Measurements from ENCODE around the gene RASA2.
"Not testable (repeated sequence)": the region's sequence is repeated elsewhere in the genome, so short reads cannot be mapped to it uniquely, and the experiment has no call there.

Gene RASA2

DNA sequence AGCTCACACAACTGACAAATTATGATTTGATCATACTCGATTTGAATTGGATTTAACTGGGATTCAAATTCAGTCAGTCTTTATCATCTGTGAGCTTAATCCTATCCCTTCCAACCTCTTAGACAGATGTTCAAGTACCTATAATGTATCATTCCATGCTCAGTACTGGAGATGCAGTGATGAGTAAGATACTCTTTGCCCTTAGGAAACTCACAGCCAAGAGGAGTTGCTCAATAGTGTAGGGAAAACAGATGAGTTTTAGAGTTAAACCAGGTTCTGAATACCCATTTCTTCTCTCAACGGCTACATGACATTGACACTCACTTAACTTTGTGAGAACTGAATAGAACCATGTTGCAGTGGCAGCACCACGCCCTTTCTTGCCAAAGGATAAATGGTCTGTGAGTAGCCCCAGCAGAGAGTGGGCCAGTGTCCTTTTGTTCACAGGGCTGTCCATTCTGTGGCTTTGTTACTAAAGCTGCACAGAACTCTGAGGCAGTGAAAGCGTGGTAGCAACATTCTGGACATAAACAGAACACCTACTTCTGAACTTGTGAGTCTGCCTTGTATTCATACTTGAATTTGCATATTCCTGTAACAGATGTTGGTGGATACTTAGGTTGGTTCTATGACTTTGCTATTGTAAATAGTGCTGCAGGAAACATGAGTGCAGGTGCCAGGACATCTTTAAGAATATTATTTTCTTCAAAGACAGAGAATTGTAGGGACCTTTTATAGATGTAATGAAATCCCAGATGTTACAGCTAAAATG, 91.6 kb downstream of the RASA2 start:
- DNase-seq (ENCODE audit: low spot score) = no peak

DNA sequence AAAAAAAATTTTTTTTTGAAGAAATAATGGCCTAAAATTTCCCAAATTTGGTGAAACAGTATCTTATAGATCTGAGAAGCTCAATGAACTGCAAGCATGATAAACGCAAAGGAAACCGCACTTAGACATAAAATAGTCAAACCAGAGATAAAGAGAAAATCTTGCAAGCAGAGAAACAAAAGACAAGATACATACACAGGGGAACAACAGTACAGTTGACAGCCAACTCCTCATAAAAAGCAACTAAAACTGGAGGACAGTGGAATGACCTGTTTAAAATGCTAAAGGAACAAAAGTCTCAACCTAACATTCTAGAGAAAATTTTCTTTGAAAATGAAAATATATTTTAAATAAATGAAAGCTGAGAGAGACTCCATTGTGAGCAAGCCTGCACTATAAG, 107.5 kb downstream of the RASA2 start:
- no peak for DNase-seq (ENCODE audit: low spot score)

DNA sequence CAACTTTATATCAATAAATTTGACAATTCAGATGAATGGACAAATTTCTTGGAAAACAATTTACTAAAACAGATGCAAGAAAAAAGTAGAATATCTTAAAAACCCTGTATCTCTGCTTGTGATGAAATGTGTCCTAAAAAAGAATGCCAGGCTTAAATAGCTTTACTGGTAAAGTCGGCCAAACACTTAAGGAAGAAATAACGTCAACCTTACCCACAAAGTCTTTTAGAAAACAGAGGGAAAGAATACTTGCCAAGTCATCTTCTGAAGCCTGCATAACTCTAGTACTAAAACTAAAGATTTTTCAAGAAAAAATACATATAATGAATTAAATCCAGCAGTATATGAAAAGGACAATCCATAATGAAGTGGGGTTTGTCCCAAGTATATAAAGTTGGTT, 111.1 kb downstream of the RASA2 start:
- no peak for DNase-seq (ENCODE audit: low spot score)

DNA sequence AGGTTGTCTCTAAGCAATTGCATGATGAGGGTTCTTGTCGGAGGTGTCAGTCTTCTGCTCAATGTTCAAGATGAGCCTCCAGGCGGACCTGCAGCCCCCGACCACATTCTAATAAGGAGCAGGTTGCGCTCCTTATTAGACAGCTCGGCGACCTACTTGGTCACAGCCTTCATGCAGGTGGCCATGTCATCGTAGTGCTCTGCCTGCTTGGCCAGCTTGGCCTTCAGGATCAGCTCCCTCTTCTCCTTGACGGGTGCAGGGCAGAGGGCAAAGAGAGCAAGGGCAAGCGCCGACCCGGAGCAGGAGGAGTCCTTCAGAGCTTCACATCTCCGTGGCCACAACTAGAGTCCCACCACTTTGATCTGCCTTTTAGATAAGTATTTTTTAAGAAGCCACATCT, 113.5 kb downstream of the RASA2 start:
- DNase-seq (ENCODE audit: low spot score) = no peak

DNA sequence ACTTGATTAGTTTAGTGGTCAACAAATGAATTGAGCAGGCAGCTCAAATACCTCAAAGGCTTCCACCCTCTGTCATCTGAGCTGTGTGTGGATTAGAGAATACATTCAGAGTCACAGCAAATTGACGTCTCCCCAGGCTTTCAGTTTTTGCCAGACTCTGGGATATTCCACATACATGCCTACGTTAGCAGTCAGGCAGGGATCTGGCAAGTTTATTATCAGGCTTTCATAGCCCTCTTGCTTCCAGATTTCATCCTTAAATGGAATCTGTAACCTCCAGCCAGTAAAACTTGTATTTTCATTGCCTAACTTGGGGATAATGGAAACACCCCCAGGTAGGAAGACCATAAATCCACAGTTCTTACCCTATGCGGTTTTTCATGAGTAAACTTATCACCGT, 115.9 kb downstream of the RASA2 start:
- DNase-seq (ENCODE audit: low spot score) = no peak

DNA sequence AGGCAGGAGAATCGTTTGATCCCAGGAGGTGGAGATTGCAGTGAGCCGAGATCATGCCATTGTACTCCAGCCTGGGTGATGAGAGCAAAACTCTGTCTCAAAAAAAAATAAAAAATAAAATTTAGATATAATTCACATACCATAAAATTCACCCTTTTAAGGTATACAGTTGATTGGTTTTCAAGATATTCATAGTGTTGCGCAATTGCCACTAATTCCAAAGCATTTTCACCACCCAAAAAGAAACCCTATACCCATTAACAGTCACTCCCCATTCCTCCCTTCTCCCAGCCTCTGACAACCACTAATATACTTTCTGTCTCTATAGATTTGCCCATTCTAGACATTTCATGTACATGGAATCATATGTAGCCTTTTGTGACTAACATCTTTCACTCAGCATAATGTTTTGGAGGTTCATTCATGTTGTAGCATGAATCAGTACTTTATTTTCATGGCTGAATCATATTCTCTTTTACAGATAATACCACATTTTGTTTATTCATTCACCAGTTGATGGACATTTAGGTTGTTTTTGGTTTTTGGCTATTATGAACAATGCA, 116.7 kb downstream of the RASA2 start:
- DNase-seq (ENCODE audit: low spot score) = no peak

DNA sequence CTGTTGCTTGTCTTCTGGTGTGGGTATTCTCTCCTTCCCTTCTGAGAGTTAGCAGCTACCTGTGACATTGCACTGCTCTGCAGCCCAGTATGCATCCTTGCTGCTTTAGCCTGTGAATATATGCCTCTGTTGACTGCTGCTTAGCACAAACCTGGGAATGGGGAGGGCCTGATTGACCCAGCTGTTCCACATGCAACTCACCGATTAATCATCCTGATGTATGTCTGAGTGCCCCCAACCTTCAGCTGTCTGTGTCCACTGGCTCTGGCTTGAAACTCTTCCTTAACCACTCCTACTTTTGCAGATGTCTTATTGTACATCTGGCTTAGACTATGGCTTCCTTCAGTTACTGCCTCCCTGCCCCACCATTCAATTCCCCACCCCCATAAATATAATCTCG, 119.1 kb downstream of the RASA2 start:
- DNase-seq (ENCODE audit: low spot score) = no peak

DNA sequence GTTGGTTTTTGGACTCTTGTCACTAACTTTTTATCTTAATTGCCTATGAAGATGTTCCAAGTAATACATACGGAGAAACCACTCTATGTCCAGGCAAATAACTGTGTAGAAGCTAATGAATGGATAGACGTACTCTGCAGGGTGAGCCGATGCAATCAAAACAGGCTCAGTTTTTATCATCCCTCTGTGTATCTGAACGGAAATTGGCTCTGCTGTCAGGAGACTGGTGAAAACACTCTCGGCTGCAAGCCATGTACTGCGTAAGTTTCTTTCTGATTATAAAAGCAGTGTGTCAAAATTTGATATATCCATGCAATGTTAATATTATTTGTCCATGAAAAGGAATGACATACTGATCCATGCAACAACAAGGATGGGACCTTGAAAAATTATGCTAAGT, 121.6 kb downstream of the RASA2 start:
- DNase-seq (ENCODE audit: low spot score) = peak; percentile 7

DNA sequence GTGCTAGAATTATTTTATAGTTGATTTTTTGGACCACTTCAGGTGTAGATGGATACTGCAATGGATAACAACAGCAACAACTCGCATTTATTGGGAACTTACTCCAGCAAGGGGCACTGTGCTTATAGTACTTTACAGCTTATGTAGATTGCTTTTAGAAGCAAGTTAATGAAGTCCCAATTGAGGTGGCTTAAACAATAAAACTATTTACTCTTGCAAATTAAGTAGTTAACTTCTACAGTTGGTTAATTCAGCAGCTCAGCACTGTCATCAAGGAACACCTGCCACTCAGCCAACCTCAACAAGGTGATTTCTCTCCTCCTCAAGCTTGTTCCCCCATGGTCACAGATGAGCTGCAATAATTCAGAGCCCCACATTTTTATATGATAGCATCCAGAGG, 124.1 kb downstream of the RASA2 start:
- DNase-seq (ENCODE audit: low spot score) = no peak

DNA sequence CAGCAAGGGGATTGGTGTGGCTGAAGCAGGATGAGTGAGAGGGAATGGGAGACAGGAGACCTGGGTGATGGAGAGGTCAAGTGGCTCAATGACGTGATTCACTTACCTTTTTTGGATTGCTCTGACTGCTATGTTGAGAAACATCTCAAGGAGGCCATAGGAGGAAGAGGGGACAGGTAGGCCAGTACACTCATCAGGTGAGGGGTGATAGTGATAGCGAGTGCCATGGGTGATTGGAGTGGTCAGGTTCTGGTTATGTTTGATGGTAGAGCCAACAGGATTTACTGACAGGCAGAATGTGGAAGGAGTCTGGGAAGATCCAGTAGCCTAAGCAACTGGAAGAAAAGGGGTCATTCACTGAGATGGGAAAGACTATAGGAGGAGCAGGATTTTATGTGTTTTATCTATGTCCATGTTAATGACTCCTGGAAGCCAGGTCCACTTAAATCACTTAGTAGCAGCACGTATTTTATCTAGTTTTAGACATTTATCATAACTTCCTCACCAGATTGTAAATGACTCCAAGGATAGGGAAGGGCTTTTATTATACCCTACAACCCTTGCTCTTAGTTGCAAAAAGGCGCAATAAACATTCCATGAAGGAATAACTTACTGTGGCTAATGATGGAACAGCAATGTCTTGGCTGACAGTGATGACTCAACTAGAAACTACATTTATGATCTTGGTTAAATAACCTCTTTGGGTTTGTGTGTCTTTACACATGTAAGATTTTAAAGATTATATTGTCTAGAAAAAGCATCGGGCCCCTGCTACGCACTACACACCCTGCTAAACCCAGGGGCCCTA, 131.5 kb downstream of the RASA2 start:
- DNase-seq (ENCODE audit: low spot score) = no peak

DNA sequence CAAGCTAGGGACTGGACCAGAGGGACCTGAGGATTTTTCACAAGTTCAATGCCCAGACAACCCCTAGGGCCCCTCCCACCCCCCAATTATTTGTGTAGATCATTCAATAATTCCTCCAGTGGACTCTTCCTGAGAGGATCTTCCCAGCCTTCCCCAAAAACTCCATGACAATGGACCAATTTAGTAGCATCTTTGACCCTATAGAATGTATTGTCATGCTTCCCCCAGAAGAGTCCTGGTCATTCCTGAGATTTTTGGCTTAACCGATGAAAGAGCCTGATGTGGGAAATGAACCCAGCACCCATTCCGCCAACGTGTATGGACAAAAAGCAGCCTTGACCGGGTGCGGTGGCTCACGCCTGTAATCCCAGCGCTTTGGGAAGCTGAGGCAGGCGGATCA, 132.1 kb downstream of the RASA2 start:
- no peak for DNase-seq (ENCODE audit: low spot score)

DNA sequence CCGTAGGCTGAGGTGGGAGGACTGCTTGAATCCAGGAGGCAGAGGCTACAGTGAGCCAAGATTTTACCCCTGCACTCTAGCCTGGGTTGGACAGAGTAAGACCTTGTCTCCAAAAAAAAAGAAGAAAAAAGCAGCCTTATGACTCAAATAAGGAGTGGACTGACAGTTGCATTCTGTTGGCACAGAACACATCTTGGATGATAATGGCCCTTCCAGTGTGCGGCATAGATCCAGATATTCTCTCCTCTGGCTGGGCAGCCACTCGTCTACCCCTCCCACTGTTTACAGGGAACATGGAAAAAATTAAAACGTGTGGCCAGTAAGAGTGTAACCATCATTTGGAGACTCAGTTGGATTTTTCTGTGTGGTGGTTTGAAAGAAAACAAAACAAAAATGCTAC, 132.6 kb downstream of the RASA2 start:
- DNase-seq (ENCODE audit: low spot score) = no peak

DNA sequence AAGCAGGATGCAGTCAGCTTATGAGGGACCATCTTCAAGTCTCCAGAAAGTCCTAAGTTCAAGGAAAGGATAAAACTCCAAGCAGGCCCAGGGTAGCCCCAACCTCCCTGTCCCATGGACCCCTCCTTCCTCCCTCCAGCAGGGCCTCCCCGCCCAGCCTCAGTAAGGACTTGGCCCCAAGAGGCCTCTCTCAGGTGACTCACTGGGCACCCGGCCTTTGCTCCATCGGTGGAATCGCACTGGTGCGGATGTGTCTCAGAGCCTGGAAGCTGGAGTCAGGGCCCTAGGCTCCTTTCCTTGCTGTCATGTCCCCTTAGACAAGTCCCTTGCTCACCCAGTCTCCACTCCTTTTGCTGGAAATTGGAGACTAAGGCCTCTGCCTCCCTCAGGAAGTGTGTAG, 136.9 kb downstream of the RASA2 start:
- DNase-seq (ENCODE audit: low spot score) = no peak

DNA sequence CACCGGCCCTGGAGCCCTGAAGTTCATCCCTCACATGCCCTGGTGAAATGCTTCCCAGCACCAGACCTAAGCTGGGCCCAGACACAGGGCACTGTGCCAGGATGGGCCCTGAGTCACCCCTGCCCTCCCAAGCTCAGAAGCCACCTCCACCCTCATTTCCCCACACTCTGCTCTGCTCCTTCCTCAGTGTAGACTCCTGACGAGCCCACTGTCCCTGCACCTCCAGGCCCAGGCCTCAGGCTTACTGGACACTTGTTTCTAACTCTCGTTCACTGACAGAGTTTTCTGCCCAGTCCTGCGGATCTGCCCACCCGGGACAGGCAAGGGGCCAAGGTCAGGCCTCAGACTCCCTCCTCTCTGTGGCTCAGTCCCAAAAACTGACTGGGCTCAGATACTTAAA, 138.7 kb downstream of the RASA2 start:
- DNase-seq (ENCODE audit: low spot score) = no peak

DNA sequence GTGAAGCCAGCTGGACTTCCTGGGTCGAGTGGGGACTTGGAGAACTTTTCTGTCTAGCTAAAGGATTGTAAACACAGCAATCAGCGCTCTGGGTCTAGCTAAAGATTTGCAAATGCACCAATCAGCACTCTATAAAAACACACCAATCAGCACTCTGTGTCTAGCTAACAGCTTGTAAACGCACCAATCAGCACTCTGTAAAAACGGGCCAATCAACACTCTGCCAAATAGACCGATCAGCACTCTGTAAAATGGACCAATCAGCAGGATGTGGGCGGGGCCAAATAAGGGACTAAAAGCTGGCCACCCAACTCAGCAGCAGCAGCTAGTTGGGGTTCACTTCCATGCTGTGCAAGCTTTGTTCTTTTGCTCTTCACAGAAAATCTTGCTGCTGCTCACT, 141.5 kb downstream of the RASA2 start:
- DNase-seq (ENCODE audit: low spot score) = not testable (repeated sequence)

DNA sequence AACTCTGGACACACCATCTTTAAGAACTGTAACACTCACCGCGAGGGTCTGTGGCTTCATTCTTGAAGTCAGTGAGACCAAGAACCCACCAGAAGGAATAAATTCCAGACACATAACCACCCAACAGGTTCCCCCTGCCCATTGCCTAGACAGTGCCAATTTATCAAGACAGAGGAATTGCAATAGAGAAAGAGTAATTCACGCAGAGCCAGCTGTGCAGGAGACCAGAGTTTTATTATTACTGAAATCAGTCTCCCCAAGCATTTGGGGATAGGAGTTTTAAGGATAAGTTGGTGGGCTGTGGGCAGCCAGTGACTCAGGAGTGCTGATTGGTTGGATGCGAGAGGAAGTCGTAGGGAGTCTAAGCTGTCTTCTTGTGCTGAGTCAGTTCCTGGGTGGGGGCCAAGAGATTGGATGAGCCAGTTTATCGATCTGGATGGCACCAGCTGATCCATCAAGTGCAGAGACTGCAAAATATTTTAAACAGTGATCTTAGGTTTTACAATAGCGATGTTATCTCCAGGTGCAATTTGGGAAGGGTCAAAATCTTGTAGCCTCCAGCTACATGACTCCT, 142.1 kb downstream of the RASA2 start:
- DNase-seq (ENCODE audit: low spot score) = not testable (repeated sequence)

DNA sequence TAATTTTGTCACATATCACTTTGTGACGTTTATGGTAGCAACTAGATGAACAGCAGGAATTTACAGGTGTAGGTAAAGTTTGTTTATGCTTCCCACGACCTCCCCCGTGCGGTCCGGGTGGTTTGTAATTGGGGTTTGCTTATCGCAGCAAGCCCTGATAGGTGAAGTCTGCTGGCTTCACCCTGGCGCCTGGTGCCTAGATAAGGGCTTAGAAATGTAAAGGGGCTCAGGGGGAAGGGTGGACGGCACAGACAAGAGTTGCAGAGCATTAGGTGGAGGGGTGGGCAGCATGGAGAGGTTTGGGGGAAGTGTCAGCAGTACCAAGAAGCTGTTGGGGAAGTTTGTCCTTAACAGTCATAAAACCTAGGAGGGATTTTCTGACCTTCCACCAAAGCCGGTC, 143.1 kb downstream of the RASA2 start:
- DNase-seq (ENCODE audit: low spot score) = no peak

DNA sequence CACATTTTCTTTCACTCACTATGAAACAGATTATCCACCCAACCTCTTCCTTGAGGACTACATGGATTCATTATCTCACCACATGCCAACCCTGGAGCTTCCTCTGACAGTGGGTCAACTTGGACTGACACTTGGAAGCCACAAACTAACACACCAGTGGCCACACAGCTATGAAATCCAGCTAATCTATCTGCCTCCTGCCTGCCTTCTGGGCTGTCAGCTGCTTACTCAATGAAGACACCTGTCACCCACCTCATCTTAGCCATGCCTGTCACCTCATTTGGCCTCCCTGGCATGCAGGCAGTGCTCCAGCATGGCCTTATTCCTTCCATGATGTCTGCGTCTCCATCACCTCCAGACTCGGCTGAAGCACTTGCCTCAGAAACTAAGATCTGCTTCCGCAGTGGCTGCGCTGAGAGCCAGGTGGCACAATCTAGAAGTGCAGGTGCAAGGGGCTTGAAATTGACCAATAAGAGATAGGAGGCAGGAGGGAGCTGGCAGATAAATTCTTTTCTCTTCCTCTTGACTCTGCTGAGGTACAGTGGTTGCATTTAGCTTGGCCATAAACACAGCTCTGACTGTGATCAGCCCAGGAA, 146.1 kb downstream of the RASA2 start:
- DNase-seq (ENCODE audit: low spot score) = no peak

DNA sequence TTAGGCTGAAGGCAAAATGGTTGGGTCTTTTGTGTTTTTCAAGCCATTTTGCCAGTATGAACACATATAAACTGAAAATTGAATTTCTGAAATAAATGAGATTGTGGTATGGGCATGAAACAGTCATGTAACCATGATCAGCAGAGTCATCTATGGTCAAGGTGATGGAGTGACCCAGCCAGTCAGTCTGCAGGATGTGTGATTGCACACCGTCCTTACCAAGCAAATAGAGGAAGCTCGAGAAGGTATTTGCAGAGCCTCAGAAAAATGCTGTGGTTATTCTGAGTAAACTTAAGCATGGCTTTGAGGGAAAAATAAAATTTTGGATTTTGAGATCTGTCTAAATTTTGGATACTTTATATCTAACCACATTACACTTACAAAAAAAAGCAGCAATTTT, 155.4 kb downstream of the RASA2 start:
- DNase-seq (ENCODE audit: low spot score) = no peak

DNA sequence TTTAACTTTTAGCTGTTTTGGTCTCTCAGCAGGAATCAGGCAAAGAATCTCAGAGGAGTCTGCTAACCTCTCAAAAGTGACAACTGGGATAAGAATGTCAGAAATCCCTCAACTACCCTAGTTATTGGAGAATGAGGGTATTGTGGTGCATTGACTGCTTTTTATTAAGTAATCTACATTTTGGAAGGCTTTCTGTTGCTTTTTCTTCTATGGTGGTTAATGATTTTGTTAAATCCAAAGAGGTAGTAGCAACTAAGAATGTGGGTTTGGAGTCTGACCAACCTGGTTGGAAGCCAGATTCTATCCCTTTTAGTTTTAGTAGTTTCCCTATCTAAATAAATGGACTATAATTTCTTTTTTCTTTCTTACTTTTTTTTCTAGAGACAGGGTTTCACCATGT, 156.6 kb downstream of the RASA2 start:
- no peak for DNase-seq (ENCODE audit: low spot score)

DNA sequence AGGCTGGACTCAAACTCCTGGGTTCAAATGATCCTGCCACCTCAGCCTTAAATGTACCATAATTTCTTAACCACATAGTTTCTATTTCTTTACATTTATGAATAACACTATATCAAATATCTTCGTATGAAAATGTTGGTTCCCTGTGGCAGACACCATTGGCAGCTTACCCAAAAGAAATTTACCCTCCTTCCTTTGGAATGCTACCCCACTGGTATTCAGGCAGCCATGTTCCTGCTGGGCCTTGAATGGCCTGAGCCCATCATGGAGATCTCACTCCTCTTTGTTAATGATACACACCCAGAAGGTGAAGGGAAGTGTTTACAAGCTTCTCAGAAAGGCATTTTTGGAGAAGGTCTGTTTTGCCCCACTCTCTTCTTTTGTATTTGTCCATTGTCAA, 157.0 kb downstream of the RASA2 start:
- DNase-seq (ENCODE audit: low spot score) = no peak

DNA sequence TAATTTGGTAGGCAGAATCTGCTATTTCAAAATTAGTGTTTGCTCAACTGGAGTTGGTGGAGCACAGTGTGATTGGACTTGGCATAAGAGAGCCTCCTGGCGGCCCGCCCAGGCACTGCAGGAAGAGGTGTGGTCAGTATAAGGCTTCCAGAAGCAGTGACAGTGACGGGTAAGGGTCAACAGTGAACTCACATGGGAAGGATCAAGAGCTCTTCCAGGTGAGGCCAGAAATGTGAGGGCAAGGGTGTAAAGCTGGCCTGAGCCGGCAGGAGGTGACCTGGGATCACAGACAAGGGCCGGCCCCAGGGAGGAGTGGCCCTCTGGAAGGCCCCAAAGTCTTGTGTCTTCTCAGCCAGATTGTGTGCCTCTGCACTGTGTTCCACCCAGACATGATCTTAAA, 158.1 kb downstream of the RASA2 start:
- DNase-seq (ENCODE audit: low spot score) = peak; percentile 43

All from Ammon's horn (tissue), 1 donor.